ENCODE measurements around the gene HOTAIR. TPM values are rescaled to one million over a fixed set of nuclear protein-coding genes. Genes with fewer than 3 reads are reported as not detected.

HOTAIR gene
- total RNA-seq, 1 experiment from 2014 or later, result 3.3 TPM

DNA sequence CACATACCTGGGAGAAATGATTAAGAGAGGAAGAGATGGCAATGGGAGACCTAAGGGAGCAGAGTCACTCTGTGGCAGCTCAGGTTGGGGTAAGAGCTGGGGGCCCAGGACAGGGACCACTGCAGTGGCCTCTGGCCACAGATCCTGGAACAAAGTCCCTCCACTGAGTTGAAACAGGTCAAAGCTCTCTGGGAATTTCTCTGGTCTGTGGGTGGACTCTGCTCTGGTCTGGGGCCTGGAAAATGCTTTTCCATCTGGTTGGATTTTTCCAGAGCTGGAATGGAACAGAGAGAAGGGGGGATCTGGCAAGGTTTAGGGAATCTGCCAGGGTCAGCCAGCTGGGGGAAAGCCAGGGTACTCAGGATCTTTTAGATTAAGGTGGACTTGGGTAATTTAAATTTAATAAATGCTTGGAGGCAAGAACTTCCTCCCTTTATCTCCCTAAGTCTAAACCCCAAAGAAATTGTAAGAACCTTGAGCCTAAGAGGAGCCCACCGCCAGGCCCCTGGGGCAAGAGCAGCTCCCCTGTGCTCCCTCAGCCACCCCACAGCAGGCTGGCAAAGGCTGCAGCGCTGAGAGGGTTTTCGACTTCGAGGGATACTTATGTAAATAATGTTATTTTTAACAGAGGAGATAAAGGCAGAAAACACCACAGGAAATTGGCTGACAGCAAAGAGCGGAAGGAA lies 13.9 kb upstream of the HOTAIR start:
- no peak for DNase-seq (ENCODE audit: low read depth)

DNA sequence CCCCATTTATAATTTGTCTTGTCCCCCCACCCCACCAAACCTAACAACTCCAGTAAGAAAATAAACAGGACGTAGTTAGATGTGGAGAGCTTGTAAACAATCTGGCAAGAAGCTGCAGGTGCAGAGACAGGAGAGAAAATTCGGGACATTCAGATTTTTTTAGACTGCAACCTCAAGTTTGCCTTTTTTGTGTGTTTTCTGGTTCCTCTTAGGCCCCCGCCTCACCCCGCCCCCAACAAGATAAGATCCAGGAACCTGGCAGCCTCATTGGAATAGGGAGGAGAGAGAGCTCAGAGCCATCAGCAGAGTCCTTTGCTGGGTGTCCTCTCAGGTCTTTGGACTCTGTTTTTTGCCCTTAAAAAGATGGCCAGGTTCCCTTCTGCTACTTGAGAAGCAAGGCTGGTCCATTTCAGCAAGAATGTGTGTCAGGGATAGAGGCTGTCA lies 13.1 kb upstream of the HOTAIR start:
- no peak for DNase-seq (ENCODE audit: low read depth)

DNA sequence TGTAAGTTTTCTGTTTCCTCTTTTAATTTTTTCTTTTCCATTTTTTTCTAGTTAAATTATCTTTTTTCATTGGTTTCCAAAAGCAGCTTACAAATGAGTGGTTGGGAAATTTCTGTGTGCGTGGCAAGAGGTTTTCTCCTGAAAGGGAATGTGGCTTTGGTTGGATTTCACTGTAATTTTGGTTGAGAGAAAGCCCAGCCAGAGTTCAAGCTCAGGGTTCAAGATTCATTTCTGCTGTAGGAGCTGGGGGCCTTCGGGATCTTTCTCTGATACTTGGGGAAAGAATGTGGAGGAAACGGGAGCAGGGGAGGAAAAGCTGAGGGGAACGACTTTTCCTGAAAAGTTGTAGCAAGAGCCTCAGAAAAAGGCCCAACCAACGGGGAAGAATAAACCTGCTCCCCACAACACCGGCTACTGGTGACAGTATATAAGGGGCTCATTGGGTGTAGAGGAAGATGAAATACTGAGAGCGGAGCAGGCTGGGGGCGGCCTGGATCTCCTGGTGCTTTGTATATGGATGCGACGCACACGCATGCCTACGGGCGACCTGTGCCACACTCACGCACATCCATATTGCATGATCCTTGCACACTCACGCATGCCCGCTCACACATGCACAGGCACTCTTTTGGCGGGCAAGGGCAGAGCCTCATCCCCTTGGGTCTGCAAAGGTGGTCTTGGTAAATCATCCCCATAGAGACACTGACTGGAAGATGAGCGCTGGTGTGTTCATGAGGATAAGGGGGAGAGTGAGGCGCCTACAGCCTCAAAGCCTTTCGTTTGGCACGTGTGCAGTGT lies 12.1 kb upstream of the HOTAIR start:
- DNase-seq (ENCODE audit: low read depth), result no peak

DNA sequence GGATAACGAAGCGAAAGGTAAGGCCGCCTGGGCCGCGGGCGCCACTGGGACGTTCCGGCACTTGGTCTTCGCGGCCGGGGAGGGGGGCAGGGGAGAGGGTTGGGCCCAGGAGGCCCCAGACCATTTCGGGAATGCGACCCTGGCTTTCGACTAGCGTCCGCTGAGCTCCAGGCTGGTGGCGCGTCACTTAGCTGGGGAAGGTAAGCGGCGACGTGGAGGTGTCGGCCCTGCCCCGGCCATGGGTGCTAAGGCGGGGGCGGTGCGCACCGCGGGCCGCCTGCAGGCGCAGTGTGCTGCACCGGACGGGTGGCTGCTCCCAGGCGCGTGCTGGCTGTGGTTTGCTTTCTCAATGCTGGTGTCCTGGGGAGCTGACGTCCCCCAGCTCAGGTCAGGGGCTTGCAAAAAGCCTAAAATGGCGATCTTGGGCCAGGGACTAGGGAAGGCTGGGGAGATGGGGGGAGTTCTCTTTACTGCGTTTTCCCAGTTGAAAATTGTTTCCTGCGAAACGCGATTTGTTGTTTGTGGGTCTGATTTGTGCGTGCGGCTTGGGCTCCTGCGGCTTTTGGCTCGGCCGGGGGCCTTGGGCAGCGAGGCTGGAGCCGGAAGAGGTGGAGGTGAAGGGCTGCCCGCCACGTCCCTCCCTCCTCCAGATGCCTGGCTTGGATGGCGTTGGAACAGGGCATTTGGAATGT lies 11.4 kb upstream of the HOTAIR start:
- peak; percentile 36 for DNase-seq (ENCODE audit: low read depth)

DNA sequence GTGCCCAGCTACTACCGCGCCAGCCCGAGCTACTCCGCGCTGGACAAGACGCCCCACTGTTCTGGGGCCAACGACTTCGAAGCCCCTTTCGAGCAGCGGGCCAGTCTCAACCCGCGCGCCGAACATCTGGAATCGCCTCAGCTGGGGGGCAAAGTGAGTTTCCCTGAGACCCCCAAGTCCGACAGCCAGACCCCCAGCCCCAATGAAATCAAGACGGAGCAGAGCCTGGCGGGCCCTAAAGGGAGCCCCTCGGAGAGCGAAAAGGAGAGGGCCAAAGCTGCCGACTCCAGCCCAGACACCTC lies 10.9 kb upstream of the HOTAIR start:
- DNase-seq (ENCODE audit: low read depth), result no peak

DNA sequence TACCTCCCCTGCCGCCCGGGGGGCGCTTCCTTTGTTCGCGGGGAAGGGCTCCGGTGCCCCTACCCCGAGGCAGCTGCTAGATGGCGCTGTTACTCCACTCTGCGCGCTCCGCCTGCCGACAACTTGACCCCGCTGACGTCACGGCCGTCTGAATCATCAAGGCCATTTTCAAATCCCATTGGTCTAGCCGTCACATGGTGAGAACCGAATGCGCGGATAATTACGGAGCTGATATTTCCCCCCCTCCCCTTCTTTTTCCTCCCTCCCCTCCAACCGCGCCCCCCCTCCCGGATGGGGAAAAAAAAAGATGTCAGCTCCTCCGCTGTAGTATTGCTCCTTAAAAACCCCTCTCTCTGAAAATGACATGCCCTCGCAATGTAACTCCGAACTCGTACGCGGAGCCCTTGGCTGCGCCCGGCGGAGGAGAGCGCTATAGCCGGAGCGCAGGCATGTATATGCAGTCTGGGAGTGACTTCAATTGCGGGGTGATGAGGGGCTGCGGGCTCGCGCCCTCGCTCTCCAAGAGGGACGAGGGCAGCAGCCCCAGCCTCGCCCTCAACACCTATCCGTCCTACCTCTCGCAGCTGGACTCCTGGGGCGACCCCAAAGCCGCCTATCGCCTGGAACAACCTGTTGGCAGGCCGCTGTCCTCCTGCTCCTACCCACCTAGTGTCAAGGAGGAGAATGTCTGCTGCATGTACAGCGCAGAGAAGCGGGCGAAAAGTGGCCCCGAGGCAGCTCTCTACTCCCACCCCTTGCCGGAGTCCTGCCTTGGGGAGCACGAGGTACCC lies 10.3 kb upstream of the HOTAIR start, which contains the start of gene HOXC10:
TSS of gene HOXC10 (plus strand) at position 246 of the 791 bp plus-strand sequence. CDS start at position 360, 114 bp downstream.
- peak; percentile 95 for DNase-seq (ENCODE audit: low read depth)

DNA sequence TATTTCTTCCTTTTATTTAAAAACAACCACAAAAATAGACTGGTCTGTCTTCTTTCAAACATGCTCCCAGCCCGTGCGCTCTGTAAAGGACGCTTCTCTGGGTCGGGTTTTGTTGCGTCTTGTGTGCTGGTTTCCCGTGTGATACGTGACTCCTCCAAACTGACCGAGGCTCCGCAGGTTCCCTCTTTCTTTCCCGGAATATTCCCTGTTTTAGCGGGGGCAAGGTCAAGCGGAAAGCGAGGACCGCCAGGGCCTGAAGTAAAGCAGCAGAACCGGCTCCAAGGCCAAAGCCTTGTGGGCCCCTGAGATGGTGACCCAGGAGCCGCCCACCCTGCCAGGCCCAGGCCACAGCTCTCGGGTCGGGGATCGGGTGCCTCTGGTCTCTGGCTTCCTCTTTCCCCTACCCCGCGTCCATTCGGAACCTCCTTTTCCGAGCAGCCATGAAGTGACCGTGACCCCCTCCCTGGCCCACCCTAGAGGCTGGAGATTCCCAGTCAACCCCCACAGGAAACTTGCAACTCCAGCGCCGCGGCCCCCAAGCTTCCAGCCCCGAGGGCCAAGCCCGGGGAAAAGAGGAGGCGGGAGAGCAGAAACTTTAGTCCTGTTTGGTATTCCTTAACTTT lies 9.3 kb upstream of the HOTAIR start:
- no peak for DNase-seq (ENCODE audit: low read depth)

DNA sequence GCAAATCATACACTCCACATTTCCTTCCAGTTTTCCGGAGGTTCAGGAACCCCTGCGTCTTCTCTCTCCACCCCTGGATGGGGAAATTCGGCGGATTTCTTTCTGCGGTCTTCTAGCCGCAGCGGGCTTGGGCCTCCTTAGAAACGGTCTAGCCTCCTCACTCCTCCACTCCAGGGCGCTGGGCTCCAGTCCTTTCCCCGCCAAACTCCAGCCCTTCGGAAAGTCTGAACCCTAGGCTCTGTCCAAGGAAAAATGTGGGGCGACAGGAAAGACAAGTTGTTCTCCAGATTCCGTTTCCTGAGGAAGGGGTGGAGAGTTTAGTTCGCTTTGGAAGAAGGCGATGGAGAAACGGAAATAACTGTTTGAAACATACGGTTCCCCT lies 8.8 kb upstream of the HOTAIR start:
- no peak for DNase-seq (ENCODE audit: low read depth)

DNA sequence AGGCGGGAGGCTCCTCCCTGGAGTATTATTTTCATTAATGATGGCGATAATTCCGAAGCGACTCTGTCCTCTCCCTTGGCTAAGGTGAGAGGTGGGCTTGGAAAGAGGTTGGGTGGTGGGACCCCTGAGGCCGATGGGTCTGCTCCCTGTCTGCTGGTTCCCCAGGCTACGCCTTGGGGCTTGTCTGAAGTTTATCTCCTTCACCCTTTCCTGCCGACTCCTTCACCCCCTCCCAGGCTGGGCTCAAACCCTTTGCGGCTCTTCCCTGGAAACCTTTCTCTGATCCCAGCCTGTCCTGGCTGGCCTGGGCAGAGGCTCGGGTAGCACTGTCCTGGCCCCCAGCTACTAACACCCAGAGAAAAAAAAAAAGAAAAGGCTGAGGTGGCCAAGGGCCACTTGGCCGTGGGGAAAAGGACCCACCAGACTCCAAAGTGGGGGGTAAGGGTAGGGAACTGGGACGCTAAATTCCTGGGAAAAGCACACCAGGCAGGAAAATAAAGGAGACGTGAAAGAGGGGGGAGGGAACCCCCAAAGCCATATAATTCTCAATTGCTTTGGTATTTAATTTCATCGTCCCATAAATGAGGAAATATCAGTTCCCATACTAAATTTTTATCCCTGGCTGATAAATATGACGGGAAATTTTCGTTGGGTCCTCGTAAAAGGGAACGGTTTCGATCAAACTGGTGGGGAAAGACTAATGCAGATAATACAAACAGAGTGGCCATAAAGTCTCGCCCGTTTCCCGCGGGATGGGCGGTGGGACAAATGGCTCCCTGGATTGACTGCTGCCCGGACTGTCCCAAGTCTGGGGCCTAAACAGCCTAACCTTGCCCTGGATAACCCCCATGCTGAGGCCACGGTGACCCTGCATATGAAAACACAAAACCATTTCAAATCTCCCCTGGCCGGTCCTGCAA lies 8.2 kb upstream of the HOTAIR start:
- DNase-seq (ENCODE audit: low read depth), result no peak

DNA sequence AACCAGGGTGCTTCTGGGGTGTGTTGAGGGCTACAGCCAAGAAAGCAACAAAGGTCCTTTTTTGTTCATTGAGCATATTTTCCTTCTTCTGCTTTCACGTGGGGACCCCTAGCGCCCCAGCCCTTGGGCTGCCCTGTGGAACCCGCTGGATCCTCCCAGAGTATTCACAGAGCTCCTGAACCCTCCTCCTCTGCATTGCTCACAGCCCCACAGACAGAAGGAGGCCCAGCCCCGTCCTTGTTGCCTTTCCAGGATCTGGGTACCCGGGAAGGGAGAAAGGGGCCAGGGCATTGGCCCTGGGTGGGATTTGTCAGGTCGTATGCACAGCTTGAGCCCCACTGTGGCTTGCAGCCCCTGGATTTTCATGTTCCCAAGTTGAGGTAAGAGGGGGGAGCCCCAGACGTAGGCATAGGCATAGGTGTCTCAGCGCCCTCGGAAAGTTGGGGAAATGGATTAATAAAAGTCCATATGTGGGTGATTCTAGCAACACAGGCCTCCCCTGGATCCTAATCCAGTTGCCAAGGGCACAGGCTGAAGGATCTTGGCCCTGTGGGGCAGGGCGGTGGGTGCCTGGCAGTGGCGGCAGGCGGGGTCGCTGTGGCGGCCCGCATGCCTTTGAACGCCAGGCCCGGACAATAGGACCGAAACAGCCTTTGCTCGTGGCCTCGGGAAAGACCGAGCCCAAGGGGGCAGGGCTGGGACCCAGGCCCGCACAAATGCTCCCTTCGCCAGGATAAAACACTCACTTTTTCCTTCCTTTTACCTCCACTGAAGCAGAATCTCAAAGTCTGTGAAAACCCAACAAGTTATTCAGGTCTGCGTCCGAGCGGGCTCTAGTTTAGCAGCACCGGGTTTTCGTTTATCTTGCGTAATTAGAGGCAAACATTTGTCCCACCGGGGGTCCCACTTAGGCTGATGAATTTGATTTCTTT lies 7.1 kb upstream of the HOTAIR start:
- DNase-seq (ENCODE audit: low read depth), result no peak

DNA sequence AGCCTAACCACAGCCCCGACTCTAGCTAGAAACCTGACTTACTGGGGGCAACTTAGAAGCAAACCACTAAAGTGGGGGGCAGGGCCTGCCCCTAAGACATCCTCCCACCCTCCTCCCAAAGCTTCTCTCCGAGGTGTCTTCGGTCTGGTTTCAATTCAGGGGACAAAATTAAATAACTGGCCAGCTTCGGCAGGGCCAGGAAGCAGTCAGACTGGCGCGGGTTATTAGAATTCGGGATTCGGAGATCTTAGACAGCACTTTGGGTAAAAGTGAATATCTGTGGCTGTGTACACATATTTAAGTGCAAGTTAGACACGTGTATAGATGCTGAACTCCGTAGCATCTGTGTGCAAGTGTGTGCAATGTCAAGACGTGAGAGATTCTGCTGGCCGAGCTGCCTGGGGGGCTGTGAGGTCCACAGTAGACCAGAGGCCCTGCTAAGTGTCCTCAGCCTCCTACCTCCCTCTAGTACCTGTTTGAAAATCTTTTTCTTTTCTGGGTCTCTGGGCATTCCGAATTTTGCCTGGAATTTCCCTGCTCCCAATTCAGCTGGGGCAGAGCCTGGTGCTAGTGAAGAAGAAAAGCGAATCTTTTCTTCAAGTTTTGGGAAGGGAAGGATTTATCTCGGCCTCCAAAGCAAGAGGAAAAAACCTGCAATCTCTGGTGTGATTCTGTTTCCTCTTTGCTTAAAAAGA lies 6.2 kb upstream of the HOTAIR start:
- DNase-seq (ENCODE audit: low read depth), result no peak

DNA sequence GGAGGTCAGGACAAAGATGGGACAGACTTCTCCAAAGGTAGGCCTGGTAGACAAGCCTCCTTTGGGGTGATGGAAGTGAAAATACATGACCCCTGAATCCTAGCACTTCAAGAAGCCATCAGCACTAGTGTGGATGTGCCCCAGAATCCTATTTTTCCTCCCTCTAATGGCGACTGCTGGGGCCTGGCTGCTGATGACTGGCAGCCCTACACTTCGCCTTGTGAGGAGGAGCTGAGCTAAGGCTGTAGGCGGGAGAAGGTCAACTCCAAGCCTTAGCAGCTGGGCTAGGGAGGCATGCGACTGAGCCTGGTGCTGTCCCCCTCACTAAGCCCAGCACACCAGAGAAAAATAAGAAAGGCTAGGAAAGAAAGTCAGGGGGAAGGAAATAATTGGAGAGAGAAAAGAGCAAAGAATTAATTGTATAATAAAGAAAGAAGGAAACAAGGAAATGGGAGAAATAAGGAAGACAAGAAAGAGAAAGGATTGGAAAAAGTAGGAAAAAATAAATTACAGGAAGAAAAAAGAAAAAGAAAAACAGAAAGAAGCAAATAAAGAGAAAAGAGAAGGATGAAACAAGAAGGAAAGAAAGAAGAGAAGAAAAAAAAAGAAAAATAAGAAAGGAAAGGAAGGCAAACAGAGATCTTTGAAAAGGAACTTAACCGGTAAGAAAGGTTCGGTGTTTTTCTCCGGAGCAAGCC lies 5.5 kb upstream of the HOTAIR start:
- DNase-seq (ENCODE audit: low read depth), result no peak

DNA sequence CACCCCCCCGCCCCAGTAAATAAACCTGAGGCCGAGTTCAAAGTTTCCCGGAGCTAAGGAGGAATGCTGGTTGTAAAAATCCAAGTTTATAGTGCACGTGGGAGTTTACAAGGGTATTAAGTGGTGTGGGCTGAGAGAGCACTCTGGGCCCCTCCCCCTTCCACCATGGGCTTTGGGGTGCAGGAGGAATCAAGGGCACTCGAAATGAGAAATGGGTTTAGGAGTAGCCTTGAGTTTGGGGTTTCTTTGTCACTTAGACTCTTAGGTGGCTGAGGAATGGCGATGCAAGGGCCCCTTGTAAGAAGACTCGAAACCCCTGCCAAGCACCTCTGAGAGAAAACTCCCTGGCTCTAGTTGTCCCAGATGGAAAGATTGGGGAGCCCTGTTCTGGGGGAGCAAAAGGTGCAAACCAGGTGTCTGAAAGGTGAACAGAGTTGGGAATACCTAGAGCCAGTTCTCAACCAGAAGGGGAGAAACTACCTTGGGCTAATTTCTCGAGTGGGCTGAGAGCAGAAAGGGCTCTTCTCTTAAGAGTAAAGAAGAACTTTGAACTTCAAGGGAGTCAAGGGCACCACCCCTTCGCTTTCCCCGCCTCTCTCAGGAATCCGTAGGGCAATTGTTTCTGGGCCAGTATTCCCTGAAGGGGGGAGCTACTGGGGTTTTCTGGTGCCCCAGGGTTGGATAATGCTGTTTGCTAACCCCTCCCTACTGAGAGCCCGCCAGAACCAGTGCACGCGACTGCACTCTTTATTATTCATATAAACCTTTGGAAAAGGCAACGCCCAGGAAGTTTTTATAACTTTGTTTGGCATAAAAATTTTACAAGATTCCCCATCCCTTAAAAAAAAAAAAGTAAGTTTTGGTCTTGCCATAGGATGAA lies 4.0 kb upstream of the HOTAIR start:
- DNase-seq (ENCODE audit: low read depth), result no peak

DNA sequence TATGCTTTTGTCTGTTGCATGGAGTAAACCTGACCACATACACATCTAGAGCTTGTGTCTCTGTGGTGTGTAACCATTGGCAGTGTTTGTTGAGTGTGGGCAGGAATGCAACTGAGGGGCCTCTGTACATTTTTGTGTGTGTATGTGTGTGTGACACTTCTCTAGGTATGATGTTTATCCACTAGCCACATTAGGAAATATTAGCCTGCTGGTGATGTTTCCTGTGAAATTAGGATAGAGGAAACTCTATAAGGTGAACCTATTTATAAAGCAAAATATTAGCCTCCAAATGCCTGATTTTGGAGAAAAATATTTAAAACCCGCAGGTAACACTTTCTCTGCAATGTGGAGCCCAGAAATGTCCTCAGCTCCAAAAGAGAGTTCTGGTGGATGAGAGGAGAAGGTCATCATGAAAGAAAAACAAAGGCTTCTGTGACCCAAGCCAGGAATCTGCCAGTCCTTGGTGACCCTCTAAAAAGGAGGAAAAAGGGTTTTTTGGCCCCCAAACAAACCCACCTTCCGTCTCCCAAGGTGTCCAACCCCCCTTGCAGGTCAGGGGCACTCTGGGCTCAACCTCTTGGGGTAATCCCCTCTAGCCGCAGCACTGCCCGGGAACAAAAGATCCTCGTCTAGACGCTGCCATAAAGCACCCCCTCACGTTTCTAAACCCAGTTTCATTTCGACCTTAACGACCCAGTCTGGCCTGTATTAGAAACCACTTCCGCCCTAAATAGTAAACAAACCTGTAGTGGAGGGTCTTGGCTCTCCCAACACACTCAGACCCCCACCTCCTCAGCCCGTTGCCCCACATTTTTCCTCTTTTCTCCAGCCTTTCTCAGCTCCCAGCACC lies 3.1 kb upstream of the HOTAIR start:
- DNase-seq (ENCODE audit: low read depth), result no peak

DNA sequence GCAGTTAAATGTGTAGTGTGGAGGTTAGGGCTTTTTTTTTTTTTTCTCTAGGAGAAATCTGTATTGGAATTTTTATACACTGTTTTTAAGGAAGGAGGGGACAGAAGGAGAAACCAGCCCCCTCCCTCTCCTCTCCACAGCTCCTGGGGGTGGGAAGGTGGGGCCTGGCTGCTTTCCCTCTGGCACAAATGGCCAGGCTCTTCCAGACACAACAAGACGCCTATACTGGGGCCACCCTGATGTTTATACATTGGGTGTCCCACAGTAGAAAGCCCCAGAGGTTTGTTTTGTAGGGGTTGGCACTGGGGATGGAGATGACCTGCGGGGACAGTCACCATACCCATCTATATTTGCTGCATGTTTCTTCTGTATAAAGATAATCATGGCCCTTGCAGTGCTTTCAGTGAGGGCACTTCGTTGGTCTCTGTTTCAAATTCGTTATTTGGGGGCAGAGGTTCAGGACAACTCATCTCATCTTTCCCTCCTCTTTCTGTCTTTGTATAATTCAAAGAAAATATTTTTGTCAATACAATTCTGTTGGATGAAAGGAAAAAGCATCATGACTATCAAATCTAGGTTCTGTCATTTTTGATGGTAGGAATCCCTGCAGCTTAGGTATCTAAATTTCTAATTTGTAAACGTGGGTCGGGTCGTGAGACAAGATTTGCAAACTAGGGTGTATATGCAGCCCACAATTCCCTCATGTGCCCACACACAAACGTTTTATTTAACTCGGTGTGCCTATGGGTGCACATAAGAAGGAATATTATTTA lies 2.3 kb upstream of the HOTAIR start:
- no peak for DNase-seq (ENCODE audit: low read depth)

Measured in LHCN-M2 (cell line).